Testis (tissue), 2 donors: ENCODE results near the gene RBM28.

ENCODE experiments used
- CTCF ChIP-seq, 3 experiments: fragments of 450-650 bp in 2 of 3; fragments of 200-600 bp in 1 of 3; sonication (generic) in 1 of 3; IDR thresholded peaks; one replicate each; pipeline ENCODE4 v1.5.1; 2016 to 2019; ENCODE audit warnings: antibody characterized with exemption in 3 of 3, mild to moderate bottlenecking in 2 of 3, moderate library complexity in 1 of 3
- POLR2A ChIP-seq: fragments of 450-650 bp; IDR thresholded peaks from one replicate; pipeline ENCODE4 v1.6.1; 2017; ENCODE audit warnings: antibody characterized with exemption, mild to moderate bottlenecking, moderate library complexity

GRCh38 chr7:128344431-128344774 is 695 bp upstream of the RBM28 start:
- TF ChIP-seq CTCF (IDR thresholded peaks at IDR 0.05) (no peak), POLR2A (no peak)
